ELR (cell line): ENCODE results near the gene RFTN1.

Experiments used
- DNase-seq: peaks from one replicate; pipeline ENCODE4 v3.0.0-alpha.2; 2015; ENCODE audit warnings: low read depth

Gene RFTN1

DNA sequence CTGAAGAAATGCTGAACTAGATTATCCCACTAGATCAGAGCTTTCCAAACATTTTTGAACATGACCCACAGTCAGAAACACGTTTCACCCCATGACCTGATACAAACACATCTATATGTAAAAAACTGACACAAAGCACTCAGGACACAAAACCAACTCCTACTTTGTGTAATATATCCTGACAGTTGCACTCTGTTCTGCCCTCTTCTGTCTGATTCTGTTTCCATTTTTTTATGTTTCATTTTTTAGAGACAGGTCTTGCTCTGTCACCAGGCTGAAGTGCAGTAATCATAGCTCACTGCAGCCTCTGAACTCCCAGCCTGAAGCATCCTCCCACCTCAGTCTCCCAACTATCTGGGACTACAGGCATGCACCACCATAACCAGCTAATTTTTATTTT, 15.8 kb upstream of the RFTN1 start:
- DNase-seq = no peak

DNA sequence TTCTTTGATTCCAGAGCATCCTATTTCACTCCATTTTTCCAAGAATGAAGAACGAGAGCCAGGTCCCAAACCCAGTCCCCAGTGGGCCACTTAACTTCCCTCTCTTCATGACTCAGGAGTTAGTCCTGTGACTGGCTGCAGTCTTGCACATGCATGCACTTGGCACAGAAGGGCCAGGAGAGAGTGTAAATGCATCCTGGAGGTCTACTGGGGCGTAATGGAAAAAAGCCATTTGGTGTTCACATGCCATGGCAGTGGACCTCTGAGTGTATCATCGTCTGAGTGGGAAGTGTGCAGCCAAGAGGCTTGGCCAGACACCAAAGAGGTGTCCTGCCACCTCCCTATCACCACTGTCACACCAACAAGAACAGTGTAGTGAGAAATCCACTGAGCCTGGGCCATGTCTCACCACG, 15.1 kb upstream of the RFTN1 start:
- no peak for DNase-seq

DNA sequence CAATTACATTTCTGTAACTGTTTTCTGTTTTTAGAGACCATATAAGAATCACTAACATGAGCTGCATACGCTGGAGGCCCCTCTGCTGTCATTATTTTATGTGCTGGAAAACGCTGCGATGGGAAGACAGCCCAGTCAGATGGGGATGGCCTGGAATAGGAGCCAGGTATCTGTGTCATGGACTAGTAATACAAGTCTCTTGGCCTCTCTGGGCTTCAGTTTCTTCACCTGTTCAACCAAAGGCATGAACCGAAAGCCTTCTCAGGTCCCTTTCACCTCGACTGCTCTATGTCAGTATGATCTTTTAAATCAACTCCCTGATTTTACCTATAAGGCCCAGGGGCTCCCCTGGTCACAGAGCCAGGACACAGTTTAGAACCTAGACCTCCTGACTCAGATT, 14.6 kb upstream of the RFTN1 start:
- no peak for DNase-seq

DNA sequence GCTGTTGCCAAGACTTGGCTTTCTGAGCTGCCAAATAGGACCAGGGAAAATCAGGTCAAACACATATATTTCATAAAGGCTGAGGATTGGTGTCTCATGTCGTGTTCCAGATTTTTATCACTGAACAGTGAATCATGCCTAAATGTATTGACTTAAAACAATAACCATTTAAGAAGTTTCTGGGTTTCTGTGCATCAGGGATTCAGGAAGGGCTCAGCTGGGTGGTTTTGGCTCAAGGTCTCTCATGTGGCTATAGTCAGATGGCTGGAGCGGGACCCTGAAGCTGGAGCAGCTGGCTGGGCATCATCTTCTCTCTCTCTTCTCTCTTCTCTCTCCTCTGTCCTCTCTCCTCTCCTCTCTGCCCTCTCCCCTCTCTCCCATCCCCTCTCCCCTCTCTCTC, 10.7 kb upstream of the RFTN1 start:
- peak; percentile 24 for DNase-seq

DNA sequence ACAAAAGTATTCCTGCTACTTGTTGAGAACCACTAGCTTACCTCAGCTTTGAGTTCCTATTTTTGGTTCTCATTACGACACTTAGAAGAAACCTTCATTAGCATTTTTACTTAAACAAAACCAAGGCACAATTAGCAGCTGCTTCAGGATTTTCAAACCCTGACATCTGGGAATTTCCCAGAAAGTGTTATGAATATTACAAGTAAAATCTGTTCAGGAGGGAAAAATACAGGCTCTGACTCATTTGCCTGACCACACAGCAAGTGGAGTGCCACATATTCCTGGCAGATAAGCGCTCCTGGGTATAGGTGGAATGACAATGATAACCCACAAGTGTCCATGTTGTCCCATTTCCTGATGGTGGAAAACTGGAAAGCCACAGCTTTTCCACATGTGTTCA, 10.3 kb upstream of the RFTN1 start:
- peak; percentile 64 for DNase-seq

DNA sequence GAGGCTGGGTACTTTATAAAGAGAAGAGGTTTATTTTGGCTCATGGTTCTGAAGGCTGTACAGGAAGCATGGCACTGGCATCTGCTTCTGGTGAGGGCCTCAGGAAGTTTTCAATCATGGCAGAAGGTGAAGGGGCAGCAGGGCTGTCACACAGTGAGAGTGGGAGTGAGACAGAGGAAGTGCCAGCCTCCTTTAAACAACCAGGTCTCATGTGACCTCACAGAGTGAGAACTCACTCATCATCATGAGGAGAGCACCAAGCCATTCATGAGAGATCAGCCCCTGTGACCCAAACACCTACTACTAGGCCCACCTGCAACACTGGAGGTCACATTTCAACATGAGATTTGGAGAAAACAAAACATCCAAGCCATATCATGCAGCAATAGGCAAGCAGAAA, 9.3 kb upstream of the RFTN1 start:
- DNase-seq = no peak

DNA sequence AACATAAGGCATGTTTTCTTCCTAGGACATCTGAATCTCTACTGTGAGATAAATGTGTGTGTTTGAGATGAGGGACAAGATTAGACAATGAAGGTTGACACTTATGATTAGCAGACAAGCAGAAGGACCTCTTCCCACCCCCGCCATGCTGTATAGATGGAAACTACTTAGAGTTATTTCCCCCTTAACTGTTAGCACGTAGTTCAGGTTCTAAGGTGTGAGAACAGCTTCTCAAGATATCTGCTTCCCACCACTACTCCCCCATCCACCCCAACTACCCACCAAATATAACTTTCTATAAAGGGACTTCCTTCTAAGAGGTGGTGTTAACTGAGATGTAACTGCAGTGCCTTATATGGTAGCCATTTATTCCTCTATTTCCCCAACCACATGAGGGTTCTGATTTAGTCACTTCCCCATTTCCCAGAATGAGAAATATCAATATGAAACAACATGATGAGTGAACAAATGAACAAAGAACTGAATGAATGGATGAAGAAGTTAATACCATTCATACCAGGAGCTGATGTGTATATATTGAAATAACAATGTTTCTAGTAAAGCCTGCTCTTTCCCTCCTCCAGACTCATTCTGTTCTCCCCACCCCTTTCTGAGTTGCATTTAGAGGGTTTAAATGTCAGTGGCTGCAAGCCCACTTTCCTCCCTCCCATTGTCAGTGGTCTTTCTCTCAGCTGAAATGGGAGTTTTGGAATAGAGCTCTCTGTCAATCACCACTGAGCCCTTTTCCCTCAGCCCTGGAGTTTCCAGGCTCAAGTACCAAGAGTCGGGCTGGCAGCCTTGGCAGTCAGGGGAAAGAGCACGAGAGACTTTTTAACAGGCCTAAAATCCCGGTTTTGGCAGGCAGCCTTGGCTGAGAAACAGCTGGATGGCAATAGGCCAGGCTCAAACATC, 7.7 kb upstream of the RFTN1 start:
- no peak for DNase-seq

DNA sequence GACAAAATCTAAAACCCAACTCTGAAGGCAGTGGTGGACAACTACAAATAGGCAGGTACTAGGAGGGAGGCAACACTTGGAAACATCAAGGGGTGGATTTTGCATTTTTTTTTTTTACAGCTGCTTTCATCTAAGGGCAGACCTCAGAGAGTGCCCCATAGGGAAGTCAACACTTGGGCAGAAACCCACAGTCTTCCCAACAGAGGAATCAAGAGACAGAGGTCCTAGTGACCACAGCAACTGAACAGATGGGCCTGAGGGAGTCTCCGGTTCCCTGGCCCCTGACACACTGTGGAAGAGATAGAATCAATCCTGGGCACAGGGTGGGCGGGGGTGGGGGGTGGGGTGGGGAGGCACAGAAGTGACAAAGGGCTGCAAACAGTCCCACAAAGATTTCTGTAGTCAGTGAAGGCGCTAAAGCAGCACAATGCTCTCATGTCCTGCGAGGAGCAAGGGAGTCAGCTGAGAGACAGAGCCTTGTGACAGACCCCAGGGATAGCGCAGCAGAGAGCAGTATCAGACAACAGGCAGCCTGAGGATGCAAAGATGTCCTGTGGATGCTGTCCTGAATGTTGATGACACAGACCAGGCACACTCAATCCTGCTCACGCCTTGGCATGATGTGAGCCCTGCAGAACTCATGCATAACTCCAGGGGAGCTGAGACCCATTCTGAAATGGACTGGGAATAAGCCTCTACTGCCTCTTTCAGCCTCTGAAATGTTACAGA, 6.9 kb upstream of the RFTN1 start:
- no peak for DNase-seq

DNA sequence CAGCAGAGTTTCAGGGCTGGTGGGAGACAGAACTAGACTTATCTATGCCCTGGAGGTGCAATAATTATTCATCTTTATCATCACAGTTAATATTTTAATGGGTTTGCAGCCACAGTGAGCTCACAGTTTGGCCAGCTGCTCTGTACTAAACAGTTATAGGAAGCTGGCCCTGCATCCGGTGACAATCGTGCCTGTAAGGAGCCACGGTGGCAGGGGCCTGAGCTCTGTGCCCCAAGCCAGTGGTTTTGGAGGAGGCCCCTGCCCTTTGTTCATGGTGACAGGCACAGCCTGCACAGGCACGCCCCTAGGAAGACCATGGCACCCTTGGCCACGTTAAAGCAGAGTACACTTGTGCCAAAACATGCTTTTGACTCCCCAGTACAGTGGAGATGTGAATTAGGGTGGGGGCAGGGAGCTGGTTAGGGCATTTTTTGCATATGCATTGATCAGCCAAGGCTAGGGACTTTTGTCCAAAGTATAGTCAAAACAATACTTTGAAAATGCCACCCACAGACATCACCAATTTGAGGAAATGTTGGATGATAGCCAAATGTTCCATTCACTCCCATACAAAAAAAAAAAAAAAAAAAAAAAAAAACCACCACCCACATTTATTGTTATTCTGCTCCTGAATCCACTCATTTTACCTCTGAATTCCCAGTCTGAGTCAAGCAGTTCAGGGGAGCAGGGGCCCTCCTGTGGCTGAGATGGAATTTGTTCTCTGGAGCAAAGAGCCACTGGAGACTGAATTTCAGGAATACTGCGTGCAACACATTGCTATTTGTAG, 3.4 kb upstream of the RFTN1 start:
- peak; percentile 69 for DNase-seq

DNA sequence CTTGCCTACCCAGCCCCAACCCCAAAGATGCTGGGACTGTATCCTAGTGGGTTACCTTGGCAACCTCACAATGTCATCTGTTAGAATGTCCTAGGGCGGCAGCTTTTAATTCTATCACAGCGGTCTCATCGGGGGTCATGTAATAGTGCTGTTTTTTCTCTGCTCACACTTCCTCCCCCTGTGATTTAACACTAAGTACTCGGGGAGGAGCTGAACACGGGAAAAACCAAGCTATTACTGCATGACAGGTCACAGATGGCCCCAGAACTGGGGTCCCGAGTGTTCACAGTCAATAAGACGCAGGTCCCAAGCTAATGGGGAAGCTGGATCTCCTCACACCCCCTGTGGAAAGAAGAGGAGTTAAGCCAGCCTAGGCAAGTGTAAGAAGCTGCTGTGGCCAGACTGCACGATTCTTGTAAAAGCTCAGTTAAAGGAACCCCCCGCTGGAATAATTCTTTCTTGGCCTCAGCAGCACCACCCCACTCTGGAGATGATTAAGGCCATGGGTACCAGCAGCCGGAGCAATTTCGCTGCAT, 2.5 kb upstream of the RFTN1 start:
- no peak for DNase-seq

DNA sequence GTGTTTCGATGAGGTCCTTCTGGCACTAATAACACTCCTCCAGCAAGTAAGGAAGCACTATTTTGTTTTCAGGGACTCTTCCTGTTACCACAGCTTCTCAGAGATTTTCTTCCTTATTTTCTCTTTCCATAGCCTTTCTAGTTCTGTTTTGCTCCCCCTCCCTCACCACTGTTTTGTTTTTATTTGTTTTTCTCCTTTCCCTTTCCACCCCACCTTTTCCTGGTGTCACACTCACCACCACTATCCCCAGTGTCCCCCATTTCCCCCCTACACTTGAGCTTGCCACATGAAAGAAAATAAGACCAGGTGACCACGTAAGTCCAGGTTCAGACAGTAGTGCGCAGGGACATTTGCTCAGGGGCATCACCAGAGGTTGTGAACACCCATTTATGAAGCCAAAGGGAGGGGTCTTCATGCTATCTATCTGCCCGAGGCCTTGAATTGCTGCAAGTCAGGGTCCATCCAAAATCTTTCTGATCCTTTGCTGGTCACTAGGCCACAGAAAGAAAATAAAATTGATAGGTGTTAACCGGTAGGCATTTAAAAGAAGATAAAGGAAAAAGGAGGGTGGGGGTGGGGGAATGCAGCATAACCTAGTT, 1.4 kb upstream of the RFTN1 start:
- no peak for DNase-seq

DNA sequence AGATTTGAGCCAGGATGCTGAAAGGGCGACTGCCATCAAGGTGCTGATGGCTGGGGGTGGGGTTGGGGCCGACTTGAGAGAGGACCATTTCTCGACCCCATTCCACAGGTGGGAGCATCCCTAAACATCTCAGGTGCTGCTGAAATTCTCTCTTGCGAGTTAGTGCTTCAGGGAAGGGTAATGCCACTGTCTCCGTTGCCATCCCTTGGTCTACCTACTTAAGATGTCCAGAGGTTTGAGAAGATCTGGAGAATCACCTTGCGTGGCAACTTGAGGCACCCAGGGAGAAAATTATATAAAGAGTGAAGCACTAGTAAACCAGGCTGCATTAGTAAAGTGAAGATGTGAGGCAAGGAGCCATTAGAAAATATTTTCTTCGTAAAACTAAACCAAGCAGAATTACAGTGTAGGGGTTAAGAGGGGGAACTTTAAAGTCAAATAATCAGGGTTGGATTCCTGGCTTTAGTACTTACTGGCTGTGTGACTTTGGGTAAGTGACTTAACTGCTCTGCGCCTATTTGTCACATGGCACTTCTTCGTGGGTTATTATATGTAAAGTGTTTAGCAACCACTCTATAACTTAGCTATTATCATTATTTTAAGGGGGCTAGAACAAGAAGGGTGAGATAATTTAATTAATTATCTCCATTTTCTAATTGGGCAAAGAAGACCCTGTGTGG, 662 bp upstream of the RFTN1 start:
- DNase-seq = no peak

DNA sequence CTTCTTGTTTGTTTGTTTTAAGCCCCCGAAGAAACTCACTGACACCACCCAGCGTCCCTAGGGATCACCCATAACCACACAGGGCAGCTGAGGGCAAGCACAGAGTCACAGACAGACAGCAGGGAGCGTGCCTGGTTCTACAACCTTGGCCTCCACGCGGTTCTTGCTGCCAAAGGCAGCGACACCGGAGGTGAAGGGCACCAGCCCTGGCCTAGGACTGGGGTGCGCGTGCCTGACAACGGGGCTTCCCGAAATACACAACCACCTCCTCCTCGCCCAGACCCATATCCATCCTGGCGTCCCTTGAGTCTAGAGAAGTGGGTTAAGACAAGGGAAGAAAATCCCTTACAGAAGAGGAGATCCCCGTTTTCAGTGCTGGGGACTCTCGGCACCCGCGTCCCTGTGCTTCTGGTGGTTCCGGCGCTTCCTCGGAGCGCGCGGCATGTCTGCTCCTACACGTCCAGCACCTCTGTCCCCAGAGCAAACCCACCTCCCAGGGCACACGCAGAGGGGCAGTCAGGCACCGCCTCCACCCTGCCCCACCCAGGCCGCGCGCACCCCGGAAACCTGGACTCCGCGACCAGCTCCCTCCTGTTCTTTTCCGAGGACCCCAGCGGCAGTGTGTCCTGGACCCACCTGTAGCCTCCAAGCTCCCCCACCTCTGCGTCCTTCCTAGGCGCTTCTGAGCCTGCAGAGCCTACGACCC, 911 bp downstream of the RFTN1 start:
- DNase-seq = peak; percentile 46

DNA sequence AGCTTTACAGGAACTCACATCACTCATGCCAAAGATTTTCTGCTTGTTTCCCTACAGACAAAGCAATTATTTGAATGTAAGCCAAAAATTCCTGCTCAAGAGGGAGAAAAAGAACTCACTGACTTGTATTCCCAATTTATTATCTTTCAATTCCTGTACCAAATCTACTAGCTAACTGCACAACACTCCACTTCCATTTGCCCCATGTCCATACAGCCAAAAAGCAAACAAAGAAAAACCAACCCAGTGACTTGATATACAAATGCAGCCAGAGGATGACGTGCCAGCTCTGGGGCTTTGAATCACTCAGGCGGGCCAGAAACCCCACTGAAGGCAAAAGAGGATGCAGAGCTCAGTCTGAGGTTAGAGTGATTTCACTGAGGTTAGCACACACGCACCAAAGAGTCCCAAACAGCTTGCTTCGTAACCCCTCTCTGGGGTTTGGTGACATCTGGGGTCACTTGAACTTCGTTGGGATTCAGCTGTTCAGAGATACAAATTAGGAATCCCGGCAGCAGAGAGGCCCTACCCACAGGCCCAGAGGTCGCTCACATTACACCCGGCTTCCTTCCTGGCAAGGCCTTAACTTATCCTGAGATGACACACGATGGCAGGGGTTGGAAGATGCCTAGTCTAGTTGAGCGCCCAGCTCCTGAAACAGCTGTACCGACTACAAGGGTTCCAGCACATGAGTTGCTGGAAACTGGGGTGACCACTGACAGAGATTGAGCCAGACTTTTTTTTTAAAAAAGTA, 1.6 kb downstream of the RFTN1 start:
- peak; percentile 88 for DNase-seq

DNA sequence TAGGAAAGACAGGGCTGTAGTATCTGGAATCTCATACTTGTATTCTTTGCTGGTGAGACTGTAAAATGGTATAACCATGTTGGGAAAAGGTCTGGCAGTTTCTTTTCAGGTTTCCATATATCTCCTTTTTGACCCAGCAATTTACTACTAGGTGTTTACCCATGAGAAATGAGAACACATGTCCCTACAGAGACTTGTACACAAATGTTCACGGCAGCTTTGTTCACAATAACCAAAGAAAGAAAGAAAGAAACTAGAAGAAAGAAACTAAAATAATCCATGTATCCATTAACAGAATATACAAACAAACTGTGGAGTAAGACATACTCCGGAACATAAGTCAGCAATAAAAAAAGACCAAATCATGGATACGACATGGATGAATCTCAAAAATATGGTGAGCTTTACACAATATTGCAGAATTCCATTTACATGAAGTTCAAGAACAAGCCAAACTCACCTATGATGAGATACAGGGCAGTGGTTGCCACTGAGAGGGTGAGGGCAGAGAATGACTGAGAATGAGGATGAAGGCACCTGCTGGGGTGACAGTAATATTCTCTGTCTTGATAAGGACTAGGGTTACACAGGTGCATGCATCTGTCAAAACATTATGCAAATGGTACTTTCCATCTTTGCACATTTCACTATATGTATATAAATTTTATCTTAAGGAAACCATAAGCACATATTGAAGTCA, 2.7 kb downstream of the RFTN1 start:
- DNase-seq = no peak

DNA sequence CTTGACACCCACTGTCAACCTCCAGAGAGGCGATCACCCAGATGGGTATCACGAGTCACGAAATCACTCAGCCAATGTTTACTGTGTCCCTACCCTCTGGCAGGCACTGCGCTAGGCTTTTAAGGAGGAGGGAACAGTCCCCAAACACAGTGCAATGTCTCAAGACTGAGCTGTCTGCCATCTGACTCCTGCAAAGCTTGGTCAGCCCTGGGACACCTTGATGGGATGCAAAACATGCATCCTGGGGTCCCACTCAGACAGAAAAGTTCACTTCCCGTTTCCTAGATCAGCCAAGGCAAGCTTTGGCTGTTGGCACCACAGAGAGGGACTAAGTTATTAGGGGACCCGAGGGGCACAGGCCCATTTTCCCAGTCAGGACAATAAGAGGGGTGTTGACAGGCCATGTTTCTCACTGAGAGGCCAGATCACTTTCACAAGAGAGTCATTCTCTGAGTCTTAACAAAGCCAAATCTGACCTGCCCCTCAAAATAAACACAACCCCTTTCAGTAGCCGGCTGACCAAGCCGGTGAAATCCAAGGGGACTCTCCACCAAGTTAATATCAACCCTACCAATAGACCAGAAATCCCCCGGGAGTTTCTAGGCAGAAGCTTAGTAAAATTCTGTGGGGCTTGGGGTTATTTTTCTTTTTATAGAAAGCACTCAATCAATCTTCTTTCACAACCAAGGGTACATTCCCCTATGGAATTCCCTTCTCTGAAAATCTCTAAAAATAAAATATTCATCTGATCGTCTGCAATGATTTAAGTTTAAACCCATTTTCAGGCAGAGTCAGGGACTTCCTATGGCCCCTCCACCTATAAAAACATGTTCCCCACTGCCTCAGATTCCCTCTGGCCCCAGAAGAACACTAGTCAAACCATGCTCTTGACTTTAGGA, 3.5 kb downstream of the RFTN1 start:
- DNase-seq = no peak

DNA sequence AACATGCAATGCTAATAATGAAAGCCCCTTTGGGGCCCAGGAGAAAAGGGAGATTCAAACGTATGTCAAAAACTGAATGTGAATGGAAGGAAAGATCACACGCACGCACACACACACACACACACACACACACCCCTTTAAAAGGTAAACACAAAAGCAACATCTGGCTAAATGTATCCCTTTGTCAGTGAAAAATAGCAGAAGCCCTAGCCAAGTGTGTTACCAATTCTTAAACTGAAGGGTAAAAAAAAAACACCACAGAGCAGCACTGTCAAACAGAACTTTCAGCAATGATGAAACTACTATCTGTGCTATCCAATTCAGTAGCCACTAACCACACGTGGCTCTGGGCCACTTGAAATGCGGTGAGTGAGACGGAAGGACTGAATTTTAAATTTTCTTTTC, 4.9 kb downstream of the RFTN1 start:
- no peak for DNase-seq

DNA sequence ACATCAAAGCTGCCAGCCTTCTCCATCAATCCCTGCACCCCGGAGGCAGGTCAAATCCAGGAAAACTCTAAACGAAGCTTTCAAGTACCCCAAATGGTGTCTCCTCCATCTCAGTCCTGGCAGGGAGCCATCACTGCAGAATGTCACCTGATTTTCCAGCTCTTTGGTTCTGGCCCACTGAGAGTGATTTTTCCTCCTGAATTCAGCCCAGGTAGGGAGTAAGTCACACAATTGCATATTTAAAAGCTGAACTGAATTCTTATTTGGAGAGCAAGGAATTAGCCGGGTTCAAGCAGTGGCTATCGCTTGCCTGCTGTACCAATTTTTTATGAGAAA, 5.3 kb downstream of the RFTN1 start:
- no peak for DNase-seq
